ENCODE measurements around the gene HOXC10. TPM values are rescaled to one million over a fixed set of nuclear protein-coding genes. Genes with fewer than 3 reads are reported as not detected.

HOXC10 gene
- total and polyA plus RNA-seq, 2 experiments from 2014 or later, result 0.23 to 1.7 TPM

DNA sequence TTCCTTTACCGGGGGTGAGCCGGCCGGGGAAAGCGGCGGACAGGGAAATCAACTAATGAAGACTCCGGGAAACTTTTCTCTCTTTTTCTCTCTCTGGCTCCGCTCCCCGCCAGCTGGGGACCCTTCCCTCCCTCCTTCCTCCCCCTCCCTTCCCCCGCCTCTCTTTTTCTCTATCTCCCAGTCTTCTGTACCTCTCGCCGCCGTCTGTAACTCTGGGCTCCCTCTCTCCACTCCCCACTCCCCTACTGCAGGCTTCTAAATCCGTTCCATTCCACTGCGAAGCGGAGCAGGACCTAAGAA, 18.9 kb upstream of the HOXC10 start:
- H2AFZ ChIP-seq, result peak overlapping the region; percentile 38
- H3K4me3 ChIP-seq, result no peak overlapping the region
- H3K4me2 ChIP-seq, result peak overlapping the region; percentile 69
- H3K9me2 ChIP-seq (replicated peaks; ENCODE audit: insufficient read depth), result no peaks in the 10 kb centered on the region
- TF ChIP-seq EZH2phosphoT487 (IDR thresholded peaks at IDR 0.05; ENCODE audit: low read depth, severe bottlenecking, unreplicated experiment) (no peak), EZH2 (IDR thresholded peaks at IDR 0.05; ENCODE audit: borderline replicate concordance) (no peak)
- TF ChIP-seq, protein P1, sequence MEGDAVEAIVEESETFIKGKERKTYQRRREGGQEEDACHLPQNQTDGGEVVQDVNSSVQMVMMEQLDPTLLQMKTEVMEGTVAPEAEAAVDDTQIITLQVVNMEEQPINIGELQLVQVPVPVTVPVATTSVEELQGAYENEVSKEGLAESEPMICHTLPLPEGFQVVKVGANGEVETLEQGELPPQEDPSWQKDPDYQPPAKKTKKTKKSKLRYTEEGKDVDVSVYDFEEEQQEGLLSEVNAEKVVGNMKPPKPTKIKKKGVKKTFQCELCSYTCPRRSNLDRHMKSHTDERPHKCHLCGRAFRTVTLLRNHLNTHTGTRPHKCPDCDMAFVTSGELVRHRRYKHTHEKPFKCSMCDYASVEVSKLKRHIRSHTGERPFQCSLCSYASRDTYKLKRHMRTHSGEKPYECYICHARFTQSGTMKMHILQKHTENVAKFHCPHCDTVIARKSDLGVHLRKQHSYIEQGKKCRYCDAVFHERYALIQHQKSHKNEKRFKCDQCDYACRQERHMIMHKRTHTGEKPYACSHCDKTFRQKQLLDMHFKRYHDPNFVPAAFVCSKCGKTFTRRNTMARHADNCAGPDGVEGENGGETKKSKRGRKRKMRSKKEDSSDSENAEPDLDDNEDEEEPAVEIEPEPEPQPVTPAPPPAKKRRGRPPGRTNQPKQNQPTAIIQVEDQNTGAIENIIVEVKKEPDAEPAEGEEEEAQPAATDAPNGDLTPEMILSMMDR (IDR thresholded peaks at IDR 0.05; ENCODE audit: poor library complexity), result no peak
- under 1% methylated on average over 12 of the region's 15 CpGs for WGBS (ENCODE audit: low lambda C conversion rate, missing lambda C conversion rate)
- peak overlapping the region; percentile 63 for H3K27ac ChIP-seq
- no peak for DNase-seq (ENCODE audit: low spot score)
- no peaks in the 10 kb centered on the region for H4K20me1 ChIP-seq (ENCODE audit: insufficient read depth, poor library complexity, severe bottlenecking)
- H3K9me3 ChIP-seq (ENCODE audit: low read depth), result no peaks in the 10 kb centered on the region
- no peaks in the 10 kb centered on the region for H3K79me2 ChIP-seq
- H3K27me3 ChIP-seq, result peaks cover 100% of the 10 kb centered on the region
- H3K36me3 ChIP-seq (replicated peaks; ENCODE audit: insufficient read depth, low read depth), result no peaks in the 10 kb centered on the region
- no peaks in the 10 kb centered on the region for H3K4me1 ChIP-seq (ENCODE audit: insufficient read depth)

DNA sequence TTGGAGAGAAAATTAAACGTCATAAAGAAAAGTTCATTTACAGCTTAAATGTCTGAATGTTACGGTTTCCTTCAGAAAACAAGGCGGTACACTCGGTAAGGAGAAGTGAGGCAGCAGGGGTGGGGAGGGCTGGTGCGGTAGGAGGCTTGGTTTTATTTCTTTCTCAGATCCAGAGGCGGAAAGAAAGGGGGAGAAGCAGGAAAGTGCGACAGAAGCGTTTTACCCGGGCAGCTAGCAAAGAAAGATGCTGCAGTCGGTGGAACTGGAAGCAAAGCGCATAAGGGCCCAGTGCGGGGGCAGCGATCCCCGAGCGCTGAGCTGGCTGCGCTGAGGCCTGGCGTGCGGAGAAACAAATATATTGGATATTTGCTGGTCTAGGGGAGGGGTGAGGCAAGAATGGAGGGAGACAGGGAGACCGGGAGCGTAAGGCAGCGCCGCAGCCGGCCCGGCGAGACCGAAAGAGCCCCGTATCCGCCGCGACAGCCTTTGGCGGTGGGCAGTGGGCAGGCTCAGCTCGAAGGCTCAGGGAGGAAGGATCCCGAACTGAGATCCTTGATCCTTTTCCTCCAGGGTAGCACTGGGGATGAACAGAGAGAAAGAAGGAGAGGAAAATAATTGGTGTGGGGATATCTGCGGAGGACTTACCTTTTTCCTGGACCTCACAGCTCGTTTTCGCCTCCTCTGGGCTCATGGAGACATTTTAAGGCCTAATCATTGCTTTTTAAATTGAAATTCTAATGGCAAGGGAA, 18.4 kb upstream of the HOXC10 start:
- Histone ChIP-seq H3K36me3 (replicated peaks; ENCODE audit: insufficient read depth, low read depth) (no peaks in the 10 kb centered on the region), H3K4me1 (ENCODE audit: insufficient read depth) (no peaks in the 10 kb centered on the region), H3K9me2 (replicated peaks; ENCODE audit: insufficient read depth) (no peaks in the 10 kb centered on the region), H3K4me2 (peak overlapping the region; percentile 69), H3K27ac (peak overlapping the region; percentile 63), H4K20me1 (ENCODE audit: insufficient read depth, poor library complexity, severe bottlenecking) (no peaks in the 10 kb centered on the region), H3K4me3 (no peak overlapping the region), H3K9me3 (ENCODE audit: low read depth) (no peaks in the 10 kb centered on the region), H3K27me3 (peaks cover 100% of the 10 kb centered on the region), H3K79me2 (no peaks in the 10 kb centered on the region), H2AFZ (peak overlapping the region; percentile 38)
- TF ChIP-seq EZH2phosphoT487 (IDR thresholded peaks at IDR 0.05; ENCODE audit: low read depth, severe bottlenecking, unreplicated experiment), result peak; percentile 64
- peak; percentile 99 for TF ChIP-seq EZH2 (IDR thresholded peaks at IDR 0.05; ENCODE audit: borderline replicate concordance)
- TF ChIP-seq, protein P1 (IDR thresholded peaks at IDR 0.05; ENCODE audit: poor library complexity), result no peak
- no peak for DNase-seq (ENCODE audit: low spot score)
- 9% methylated on average over 36 of the region's 36 CpGs for WGBS (ENCODE audit: low lambda C conversion rate, missing lambda C conversion rate)

DNA sequence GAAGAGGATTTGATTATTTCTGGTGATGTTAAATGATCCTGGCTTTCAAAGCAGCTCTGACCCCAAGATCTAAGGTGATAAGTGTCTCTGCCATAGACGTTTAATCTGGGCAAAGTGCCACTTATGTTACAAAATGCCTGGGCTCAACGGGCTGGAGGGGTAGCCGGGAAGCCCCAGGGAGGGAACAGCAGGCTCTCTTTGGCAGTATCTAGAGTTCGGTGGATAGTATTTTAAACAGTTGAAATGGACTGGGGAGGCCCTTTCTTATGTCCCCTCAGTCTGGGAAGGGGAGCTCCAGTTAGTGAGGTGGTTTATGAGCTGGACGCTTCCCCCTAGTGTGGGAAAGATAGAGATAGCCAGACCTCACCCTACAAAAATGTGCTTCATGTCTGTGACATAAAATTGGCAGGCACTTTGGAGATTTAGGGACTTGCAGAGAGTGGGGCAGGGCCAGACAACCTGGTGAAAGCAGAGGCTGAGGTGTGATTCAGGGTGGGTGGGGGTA, 17.5 kb upstream of the HOXC10 start:
- H3K27ac ChIP-seq, result peak overlapping the region; percentile 63
- no peak for DNase-seq (ENCODE audit: low spot score)
- no peak overlapping the region for H3K4me3 ChIP-seq
- peaks cover 100% of the 10 kb centered on the region for H3K27me3 ChIP-seq
- H3K36me3 ChIP-seq (replicated peaks; ENCODE audit: insufficient read depth, low read depth), result no peaks in the 10 kb centered on the region
- peak overlapping the region; percentile 69 for H3K4me2 ChIP-seq
- H3K4me1 ChIP-seq (ENCODE audit: insufficient read depth), result no peaks in the 10 kb centered on the region
- H4K20me1 ChIP-seq (ENCODE audit: insufficient read depth, poor library complexity, severe bottlenecking), result no peaks in the 10 kb centered on the region
- H2AFZ ChIP-seq, result no peak overlapping the region
- H3K79me2 ChIP-seq, result no peaks in the 10 kb centered on the region
- WGBS (ENCODE audit: low lambda C conversion rate, missing lambda C conversion rate), result 29% methylated on average over 5 of the region's 5 CpGs
- H3K9me2 ChIP-seq (replicated peaks; ENCODE audit: insufficient read depth), result no peaks in the 10 kb centered on the region
- no peaks in the 10 kb centered on the region for H3K9me3 ChIP-seq (ENCODE audit: low read depth)
- TF ChIP-seq, protein P1 (IDR thresholded peaks at IDR 0.05; ENCODE audit: poor library complexity), result no peak
- TF ChIP-seq EZH2 (IDR thresholded peaks at IDR 0.05; ENCODE audit: borderline replicate concordance) (no peak), EZH2phosphoT487 (IDR thresholded peaks at IDR 0.05; ENCODE audit: low read depth, severe bottlenecking, unreplicated experiment) (no peak)

All from hepatocyte (in vitro differentiated cells).